ENCODE data around the gene KLHL13.

DNA sequence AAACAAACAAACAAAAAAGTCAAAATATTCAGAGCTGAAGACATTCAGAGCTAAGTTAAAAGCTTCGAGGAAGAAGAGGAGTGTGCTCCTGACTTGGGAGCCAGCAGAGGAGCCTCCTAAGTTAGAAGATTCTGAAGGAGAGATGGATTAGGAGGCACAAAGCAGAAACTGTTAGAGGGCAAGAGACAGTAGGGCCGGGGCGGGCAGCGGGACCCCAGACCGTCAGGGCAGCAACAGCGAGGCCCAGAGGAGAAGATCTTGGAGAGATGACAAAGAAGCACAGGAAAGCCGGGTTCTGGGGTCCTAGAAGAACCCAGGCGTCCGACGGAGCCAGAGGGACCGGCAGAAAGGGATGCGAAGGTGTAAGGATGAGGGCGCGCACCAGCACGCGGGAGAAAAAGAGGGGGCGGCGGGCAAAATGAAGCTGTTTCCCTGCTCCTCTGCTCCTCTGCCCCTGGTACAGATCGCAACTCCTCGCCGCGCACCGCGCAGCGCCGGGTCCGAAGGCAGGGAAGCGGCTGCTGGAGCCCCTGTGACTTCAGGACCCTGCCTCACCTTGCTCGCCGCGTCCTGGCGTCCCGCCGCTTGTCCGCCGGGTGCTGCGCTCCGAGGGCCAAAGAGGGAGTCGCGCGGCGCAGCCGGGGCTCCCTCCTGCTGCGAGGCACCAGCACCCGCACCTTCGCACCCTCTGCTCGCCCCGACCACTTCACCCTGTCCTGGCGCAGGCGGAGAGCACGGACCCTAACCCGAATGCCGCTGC, 477 bp downstream of the KLHL13 start:
- no peak for TF ChIP-seq SNAI2 (CRISPR knock-in tag; IDR thresholded peaks at IDR 0.05)
- TF ChIP-seq TOX (CRISPR knock-in tag; IDR thresholded peaks at IDR 0.05; ENCODE audit: borderline replicate concordance): no peak
- TF ChIP-seq, protein P1, sequence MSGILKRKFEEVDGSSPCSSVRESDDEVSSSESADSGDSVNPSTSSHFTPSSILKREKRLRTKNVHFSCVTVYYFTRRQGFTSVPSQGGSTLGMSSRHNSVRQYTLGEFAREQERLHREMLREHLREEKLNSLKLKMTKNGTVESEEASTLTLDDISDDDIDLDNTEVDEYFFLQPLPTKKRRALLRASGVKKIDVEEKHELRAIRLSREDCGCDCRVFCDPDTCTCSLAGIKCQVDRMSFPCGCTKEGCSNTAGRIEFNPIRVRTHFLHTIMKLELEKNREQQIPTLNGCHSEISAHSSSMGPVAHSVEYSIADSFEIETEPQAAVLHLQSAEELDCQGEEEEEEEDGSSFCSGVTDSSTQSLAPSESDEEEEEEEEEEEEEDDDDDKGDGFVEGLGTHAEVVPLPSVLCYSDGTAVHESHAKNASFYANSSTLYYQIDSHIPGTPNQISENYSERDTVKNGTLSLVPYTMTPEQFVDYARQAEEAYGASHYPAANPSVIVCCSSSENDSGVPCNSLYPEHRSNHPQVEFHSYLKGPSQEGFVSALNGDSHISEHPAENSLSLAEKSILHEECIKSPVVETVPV (CRISPR knock-in tag; IDR thresholded peaks at IDR 0.05): no peak
- TF ChIP-seq, protein P2, sequence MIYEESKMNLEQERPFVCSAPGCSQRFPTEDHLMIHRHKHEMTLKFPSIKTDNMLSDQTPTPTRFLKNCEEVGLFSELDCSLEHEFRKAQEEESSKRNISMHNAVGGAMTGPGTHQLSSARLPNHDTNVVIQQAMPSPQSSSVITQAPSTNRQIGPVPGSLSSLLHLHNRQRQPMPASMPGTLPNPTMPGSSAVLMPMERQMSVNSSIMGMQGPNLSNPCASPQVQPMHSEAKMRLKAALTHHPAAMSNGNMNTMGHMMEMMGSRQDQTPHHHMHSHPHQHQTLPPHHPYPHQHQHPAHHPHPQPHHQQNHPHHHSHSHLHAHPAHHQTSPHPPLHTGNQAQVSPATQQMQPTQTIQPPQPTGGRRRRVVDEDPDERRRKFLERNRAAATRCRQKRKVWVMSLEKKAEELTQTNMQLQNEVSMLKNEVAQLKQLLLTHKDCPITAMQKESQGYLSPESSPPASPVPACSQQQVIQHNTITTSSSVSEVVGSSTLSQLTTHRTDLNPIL (CRISPR knock-in tag; IDR thresholded peaks at IDR 0.05; ENCODE audit: low read depth): no peak
- TF ChIP-seq ZFP30 (CRISPR knock-in tag; IDR thresholded peaks at IDR 0.05): no peak
- TF ChIP-seq ISL1 (CRISPR knock-in tag; IDR thresholded peaks at IDR 0.05): no peak
- TF ChIP-seq ZNF70 (CRISPR knock-in tag; IDR thresholded peaks at IDR 0.05): no peak
